PFSK-1 (cell line): Measurements from ENCODE around the gene CYP2C9.

Experiments
- FOXP2 ChIP-seq: optimal IDR thresholded peaks from 2 replicates; pipeline ENCODE3; 2011; ENCODE audit warnings: borderline replicate concordance, control low read depth, inconsistent platforms; ENCODE audit not compliant: insufficient read depth; ENCODE audit errors: extremely low read length, extremely low read depth
- POLR2AphosphoS5 ChIP-seq: IDR thresholded peaks from 2 replicates; pipeline ENCODE4 v1.6.1; 2012; ENCODE audit warnings: low read depth, mild to moderate bottlenecking, control low read depth, low read length, moderate library complexity
- SIN3A ChIP-seq: IDR thresholded peaks from 2 replicates; pipeline ENCODE4 v1.6.1; 2012; ENCODE audit warnings: mild to moderate bottlenecking, low read length, moderate library complexity, borderline replicate concordance; ENCODE audit not compliant: insufficient read depth
- TAF1 ChIP-seq: IDR thresholded peaks from 2 replicates; pipeline ENCODE4 v1.6.1; 2012; ENCODE audit warnings: low read length, control low read depth, borderline replicate concordance; ENCODE audit not compliant: insufficient read depth
- TF ChIP-seq, protein P1 (sequence below), 2 experiments: IDR thresholded peaks; 2 replicates each; pipeline versions ENCODE4 v1.6.1 to v1.8.0; 2011 to 2012; ENCODE audit warnings: low read depth in 2 of 2, low read length in 2 of 2, control low read depth in 1 of 2, inconsistent platforms in 1 of 2, mild to moderate bottlenecking in 1 of 2, moderate library complexity in 1 of 2; ENCODE audit not compliant: insufficient read depth in 1 of 2

DNA sequence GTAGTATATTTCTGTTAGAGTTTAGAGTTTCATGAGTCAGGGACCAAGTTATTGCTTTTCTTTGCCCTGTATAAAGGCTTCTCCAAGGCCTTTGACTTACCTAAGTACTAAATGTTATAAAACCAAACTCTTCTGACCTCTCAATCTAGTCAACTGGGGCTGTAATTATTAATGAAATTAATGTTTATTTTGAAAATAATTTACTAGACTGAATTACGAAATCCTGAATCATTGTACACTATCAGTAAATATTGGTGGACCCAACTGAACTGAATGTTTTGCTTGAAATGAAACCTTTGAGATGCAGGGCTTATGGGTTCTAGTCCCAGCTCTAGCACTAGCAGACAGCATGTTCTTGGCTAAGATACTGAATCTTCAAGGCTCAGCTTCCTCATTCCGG, 1.7 kb upstream of the CYP2C9 start:
- TF ChIP-seq, protein P1, sequence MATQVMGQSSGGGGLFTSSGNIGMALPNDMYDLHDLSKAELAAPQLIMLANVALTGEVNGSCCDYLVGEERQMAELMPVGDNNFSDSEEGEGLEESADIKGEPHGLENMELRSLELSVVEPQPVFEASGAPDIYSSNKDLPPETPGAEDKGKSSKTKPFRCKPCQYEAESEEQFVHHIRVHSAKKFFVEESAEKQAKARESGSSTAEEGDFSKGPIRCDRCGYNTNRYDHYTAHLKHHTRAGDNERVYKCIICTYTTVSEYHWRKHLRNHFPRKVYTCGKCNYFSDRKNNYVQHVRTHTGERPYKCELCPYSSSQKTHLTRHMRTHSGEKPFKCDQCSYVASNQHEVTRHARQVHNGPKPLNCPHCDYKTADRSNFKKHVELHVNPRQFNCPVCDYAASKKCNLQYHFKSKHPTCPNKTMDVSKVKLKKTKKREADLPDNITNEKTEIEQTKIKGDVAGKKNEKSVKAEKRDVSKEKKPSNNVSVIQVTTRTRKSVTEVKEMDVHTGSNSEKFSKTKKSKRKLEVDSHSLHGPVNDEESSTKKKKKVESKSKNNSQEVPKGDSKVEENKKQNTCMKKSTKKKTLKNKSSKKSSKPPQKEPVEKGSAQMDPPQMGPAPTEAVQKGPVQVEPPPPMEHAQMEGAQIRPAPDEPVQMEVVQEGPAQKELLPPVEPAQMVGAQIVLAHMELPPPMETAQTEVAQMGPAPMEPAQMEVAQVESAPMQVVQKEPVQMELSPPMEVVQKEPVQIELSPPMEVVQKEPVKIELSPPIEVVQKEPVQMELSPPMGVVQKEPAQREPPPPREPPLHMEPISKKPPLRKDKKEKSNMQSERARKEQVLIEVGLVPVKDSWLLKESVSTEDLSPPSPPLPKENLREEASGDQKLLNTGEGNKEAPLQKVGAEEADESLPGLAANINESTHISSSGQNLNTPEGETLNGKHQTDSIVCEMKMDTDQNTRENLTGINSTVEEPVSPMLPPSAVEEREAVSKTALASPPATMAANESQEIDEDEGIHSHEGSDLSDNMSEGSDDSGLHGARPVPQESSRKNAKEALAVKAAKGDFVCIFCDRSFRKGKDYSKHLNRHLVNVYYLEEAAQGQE (IDR thresholded peaks at IDR 0.05; ENCODE audit: insufficient read depth in 1 of 2, low read depth in 2 of 2, low read length in 2 of 2) = no peak
- TF ChIP-seq POLR2AphosphoS5 (no peak), SIN3A (no peak), TAF1 (no peak), FOXP2 (no peak)
